Coronary artery (tissue), 2 donors: Measurements from ENCODE around the gene RFPL3.
"Not testable (repeated sequence)": the region's sequence is repeated elsewhere in the genome, so short reads cannot be mapped to it uniquely, and the experiment has no call there.

ENCODE experiments used
- DNase-seq: peaks from one replicate; pipeline ENCODE4 v3.0.0-alpha.2; 2017; ENCODE audit warnings: low spot score
- H3K27ac ChIP-seq, 2 donors: fragments of 200-600 bp; sonication (generic); one replicate each; pipeline ENCODE4 v1.5.1; 2016 to 2019
- H3K4me3 ChIP-seq: fragments of 200-600 bp; sonication (generic); 2 replicates; pipeline ENCODE4 v1.5.1; 2016; ENCODE audit warnings: mild to moderate bottlenecking, moderate library complexity
- TF ChIP-seq, protein P1 (sequence below): fragments of 200-600 bp; sonication (generic); IDR thresholded peaks from one replicate; pipeline ENCODE4 v1.5.1; 2019; ENCODE audit warnings: antibody characterized with exemption

The RFPL3 gene

DNA sequence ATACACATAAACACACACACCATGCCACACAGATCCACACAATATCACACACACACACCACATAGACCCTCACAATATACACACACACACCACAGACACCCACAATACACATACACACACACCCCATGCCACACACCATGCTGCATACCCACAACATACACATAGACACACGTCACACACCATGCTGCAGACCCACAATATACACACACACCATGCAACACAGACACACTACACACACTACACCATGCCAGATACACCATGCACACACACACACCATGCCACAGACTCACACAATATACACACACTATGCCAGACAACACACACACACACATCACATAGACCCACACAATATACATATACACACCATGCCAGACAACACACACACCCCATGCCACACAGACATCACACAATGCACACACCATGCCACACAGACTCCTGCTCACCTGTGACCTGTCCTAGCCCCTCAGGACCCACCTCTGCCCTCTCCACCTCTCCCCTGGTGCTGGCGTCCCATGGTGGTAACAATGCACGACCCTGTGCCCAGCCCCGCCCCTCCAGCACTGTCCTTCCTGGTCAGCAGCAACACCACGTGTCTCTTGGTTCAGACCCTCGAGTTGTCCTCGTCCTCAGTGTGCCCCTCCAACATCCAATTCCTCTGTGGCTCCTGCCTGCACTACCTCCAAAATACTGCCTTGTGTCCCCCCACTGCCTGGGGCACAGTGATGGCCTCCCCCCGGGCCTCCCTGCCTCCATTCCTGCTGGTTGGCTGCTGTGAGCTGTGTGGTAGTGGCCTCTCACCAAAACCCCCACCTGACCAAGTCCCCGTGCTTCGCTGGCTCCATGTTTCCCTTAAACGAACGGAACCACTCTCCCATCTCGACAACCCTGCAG is 23.7 kb upstream of the RFPL3 start:
- DNase-seq: peak; percentile 61
- Histone ChIP-seq H3K4me3 (no peak overlapping the region), H3K27ac (no peak overlapping the region)
- TF ChIP-seq, protein P1, sequence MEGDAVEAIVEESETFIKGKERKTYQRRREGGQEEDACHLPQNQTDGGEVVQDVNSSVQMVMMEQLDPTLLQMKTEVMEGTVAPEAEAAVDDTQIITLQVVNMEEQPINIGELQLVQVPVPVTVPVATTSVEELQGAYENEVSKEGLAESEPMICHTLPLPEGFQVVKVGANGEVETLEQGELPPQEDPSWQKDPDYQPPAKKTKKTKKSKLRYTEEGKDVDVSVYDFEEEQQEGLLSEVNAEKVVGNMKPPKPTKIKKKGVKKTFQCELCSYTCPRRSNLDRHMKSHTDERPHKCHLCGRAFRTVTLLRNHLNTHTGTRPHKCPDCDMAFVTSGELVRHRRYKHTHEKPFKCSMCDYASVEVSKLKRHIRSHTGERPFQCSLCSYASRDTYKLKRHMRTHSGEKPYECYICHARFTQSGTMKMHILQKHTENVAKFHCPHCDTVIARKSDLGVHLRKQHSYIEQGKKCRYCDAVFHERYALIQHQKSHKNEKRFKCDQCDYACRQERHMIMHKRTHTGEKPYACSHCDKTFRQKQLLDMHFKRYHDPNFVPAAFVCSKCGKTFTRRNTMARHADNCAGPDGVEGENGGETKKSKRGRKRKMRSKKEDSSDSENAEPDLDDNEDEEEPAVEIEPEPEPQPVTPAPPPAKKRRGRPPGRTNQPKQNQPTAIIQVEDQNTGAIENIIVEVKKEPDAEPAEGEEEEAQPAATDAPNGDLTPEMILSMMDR: no peak

DNA sequence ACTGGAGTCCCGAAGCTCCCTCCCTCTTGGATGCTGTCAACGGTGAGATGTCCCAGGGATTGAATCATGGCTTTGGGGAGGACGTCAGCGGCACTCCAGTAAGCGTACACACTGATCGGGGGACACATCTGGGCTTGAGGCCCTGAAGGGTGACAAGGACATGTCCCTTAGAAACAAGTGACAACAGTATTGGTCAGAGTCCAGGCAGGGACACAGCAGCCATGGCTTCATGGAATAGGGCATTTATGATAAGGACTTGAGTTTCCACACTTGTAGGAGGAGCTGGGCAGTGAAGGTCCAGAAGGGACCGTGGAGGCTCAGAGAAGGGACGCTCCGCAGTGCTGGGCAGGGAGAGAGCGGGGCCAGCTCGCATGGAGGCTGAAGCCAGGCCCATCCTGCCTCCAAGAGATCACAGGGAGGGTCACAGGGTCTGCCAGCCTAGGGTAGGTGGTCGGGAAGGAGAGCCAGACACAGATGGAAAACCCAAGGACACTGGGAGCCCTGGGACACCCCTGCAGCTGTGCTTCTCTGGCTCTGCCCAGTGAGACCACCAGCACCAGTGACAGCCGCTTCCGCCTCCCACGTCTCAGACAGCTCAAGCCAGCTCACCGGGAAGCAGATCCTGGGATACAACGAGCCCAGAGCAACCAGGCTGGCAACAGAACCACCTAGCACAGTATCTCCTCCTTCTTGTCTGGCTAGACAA is 22.9 kb upstream of the RFPL3 start:
- Histone ChIP-seq H3K27ac (no peak overlapping the region), H3K4me3 (no peak overlapping the region)
- TF ChIP-seq, protein P1: no peak
- DNase-seq: peak; percentile 46

DNA sequence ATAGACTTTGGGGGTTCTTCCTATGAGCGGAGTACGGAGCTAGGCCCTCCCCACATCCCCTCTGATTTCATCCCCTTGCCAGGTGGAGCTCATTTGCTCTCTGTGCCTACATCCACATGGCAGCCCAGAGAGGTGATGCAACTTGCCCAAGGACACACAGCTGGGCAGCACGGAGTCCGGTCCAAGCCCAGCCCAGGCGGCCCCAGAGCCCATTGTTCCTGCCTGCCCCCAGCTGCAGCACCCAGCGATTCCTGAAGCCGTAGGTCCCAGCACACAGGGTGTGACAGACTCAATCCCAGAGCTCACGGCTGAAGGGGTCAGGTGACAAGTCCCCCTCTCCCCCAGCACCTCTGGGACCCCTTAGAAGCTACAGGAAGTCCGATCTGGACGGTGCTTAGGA is 22.2 kb upstream of the RFPL3 start:
- H3K4me3 ChIP-seq: no peak overlapping the region
- no peak overlapping the region for H3K27ac ChIP-seq
- DNase-seq: peak; percentile 40
- TF ChIP-seq, protein P1: no peak

DNA sequence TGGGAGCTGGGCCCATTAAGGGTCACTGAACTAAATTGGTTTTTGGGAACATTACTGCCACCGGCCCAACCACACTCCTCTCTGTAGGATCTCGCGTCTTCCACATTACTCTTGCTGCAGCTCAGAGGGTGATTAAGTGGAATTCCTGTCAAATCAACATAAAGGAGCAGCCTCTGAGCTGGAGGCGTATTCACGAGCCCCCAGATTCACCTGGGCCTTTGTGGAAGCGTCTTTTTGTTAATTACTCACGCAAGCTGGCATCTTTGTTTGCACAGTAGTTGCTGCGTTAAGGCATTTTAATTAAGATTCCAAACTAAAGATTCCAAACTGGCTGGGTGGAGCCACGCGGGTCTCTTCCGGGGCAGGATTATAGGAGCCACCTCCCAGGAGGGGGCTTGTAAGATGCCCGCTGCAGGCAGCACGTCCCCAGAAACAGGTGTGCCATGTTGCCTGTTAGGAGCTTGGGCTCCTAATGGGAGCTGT is 21.5 kb upstream of the RFPL3 start:
- no peak overlapping the region for H3K4me3 ChIP-seq
- H3K27ac ChIP-seq: no peak overlapping the region
- DNase-seq: peak; percentile 41
- TF ChIP-seq, protein P1: no peak

DNA sequence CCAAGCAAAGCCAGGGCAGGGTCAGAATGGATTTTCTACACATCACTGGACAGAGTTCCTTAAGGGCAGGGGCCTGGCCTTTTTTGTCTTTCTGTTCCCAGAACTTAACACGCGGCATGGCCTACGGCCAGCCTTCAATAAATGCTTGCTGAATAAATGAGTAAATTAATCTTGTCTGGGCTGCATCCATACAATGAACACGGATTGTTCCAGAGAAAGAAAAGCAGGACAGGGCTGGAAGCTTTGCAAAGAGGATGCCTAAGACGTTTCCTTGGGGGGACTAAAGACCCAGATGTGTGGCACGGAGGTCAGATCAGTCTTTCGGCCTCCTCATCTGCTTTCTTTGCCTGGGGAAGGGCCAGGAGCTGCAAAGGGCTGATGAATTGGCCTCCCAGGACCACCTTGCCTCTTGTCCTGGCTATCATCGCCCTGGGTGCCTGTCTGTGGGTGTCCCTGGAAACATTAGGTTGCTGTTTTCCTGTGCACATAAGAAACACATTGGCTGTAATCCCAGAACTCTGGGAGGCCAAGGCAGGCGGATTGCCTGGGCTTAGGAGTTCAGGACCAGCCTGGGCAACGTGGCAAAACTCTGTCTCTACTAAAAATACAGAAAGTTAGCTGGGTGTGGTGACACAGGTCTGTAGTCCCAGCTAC is 20.8 kb upstream of the RFPL3 start:
- peak; percentile 33 for DNase-seq
- H3K27ac ChIP-seq: no peak overlapping the region
- TF ChIP-seq, protein P1: no peak
- no peak overlapping the region for H3K4me3 ChIP-seq

DNA sequence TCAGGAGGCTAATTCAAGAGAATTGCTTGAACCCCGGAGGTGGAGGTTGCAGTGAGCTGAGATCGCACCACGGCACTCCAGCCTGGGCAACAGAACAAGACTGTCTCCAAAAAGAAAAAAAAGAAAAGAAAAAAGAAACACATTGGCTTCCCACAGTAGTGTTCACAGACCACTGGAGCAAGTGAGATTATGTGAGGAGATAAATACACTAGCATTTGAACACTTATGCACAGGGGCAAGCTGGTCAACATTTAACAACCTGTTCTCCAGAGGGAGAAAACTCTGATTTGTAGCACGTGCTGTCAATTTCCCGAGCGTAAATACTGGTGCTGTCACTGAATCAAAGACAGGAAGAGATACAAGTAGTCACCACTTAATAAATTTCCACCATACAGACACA is 20.2 kb upstream of the RFPL3 start:
- H3K27ac ChIP-seq, H3K4me3 ChIP-seq, DNase-seq: not testable (repeated sequence)

DNA sequence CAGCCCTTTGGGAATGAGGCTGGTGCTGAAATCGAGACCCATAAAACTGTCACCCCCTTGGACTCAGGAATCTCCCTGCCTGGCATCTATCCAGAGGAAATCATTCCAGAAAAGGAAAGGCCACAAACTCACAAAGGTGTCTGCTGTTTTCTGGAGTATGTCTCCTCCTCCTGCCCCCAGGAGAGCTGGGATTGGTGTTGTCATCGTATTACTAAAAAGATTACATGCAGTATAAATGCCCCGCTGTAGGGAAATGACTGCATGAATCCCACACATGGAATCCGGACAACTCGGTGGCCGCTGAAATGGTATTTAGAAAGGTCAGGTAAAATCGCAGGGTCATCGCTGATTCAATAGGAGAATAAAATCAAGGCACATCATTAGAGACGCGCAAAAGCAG is 18.9 kb upstream of the RFPL3 start:
- DNase-seq: no peak
- Histone ChIP-seq H3K4me3 (no peak overlapping the region), H3K27ac (no peak overlapping the region)
- TF ChIP-seq, protein P1: no peak
